ENCODE measurements around the gene SP140. TPM values are rescaled to one million over a fixed set of nuclear protein-coding genes. Genes with fewer than 3 reads are reported as not detected.

The SP140 gene
- total and polyA plus RNA-seq, 2 of the 13 experiments (the other 11 are each of a cell fraction or from before 2014, with no cell fraction given): 0.57 to 0.80 TPM

DNA sequence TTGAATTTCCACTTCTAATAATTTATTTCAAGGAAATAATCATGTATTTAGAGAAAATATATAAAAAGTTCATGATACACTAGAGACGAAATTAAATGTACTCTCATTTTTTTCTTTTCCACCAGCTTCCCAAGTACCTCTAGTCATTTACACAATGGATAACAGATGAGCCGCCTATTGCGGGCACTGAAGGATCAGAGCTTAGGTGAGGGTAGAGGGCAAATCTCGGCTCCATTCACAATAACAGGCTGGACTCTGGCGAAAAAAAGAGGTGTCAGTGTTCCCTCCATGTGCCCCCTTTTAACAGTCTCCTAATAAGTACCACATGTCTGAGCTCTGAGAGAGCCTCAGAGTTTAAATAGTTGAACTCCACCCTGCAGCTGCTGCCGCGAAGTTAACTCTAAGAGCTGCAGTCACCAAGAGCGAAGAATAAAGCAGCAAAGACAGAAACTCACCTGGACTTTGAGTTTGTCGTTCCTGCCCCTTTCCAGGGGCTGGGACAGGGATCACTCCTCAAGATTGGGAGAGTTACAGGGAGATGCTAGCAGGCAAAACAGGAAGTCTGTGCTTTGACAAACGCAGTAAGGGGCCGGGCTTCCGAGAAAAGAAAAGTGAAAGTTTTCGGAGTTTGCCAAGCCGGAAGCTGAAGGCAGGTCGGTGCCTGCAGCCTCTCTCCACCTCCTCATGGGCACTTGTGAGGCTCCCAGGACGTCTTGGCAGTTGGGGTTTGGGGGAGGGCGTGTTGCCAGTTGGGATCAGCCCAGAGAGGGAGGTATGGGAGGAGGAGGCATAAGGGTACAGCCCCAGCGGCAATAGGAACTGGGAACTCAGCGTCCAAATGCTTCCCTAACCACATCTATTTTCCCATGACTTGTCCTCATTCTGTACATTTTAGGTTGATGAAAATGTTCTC lies 5.9 kb upstream of the SP140 start, which contains the start of gene SP110 (continued):
- TF ChIP-seq SOX6 (IDR thresholded peaks at IDR 0.05) (no peak), SOX6 (CRISPR knock-in tag; IDR thresholded peaks at IDR 0.05) (0 out of 2 replicates have a peak, but pooled peaks have one; percentile 31), ZNF547 (CRISPR knock-in tag; IDR thresholded peaks at IDR 0.05) (no peak), GABPB1 (CRISPR knock-in tag; IDR thresholded peaks at IDR 0.05) (peak; percentile 81), KDM3A (CRISPR knock-in tag; IDR thresholded peaks at IDR 0.05; ENCODE audit: low read depth) (0 out of 2 replicates have a peak, but pooled peaks have one; percentile 5), ZNF550 (CRISPR knock-in tag; IDR thresholded peaks at IDR 0.05; ENCODE audit: borderline replicate concordance) (0 out of 2 replicates have a peak, but pooled peaks have one; percentile 15), MEIS1 (CRISPR knock-in tag; IDR thresholded peaks at IDR 0.05; ENCODE audit: borderline replicate concordance) (0 out of 2 replicates have a peak, but pooled peaks have one; percentile 41), ZSCAN9 (CRISPR knock-in tag; IDR thresholded peaks at IDR 0.05; ENCODE audit: borderline replicate concordance) (peak; percentile 22; the same call in 1 of the 2 replicates), KLF6 (CRISPR knock-in tag; IDR thresholded peaks at IDR 0.05) (peak; percentile 27; the same call in 1 of the 2 replicates), BCL6 (CRISPR knock-in tag; IDR thresholded peaks at IDR 0.05) (peak; percentile 21; the same call in 1 of the 2 replicates)
- TF ChIP-seq, protein P1, sequence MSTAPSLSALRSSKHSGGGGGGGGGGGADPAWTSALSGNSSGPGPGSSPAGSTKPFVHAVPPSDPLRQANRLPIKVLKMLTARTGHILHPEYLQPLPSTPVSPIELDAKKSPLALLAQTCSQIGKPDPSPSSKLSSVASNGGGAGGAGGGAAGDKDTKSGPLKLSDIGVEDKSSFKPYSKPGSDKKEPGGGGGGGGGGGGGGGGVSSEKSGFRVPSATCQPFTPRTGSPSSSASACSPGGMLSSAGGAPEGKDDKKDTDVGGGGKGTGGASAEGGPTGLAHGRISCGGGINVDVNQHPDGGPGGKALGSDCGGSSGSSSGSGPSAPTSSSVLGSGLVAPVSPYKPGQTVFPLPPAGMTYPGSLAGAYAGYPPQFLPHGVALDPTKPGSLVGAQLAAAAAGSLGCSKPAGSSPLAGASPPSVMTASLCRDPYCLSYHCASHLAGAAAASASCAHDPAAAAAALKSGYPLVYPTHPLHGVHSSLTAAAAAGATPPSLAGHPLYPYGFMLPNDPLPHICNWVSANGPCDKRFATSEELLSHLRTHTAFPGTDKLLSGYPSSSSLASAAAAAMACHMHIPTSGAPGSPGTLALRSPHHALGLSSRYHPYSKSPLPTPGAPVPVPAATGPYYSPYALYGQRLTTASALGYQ (CRISPR knock-in tag; IDR thresholded peaks at IDR 0.05): no peak
- TF ChIP-seq, protein P2, sequence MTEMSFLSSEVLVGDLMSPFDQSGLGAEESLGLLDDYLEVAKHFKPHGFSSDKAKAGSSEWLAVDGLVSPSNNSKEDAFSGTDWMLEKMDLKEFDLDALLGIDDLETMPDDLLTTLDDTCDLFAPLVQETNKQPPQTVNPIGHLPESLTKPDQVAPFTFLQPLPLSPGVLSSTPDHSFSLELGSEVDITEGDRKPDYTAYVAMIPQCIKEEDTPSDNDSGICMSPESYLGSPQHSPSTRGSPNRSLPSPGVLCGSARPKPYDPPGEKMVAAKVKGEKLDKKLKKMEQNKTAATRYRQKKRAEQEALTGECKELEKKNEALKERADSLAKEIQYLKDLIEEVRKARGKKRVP (CRISPR knock-in tag; IDR thresholded peaks at IDR 0.05): no peak
- TF ChIP-seq, protein P3, sequence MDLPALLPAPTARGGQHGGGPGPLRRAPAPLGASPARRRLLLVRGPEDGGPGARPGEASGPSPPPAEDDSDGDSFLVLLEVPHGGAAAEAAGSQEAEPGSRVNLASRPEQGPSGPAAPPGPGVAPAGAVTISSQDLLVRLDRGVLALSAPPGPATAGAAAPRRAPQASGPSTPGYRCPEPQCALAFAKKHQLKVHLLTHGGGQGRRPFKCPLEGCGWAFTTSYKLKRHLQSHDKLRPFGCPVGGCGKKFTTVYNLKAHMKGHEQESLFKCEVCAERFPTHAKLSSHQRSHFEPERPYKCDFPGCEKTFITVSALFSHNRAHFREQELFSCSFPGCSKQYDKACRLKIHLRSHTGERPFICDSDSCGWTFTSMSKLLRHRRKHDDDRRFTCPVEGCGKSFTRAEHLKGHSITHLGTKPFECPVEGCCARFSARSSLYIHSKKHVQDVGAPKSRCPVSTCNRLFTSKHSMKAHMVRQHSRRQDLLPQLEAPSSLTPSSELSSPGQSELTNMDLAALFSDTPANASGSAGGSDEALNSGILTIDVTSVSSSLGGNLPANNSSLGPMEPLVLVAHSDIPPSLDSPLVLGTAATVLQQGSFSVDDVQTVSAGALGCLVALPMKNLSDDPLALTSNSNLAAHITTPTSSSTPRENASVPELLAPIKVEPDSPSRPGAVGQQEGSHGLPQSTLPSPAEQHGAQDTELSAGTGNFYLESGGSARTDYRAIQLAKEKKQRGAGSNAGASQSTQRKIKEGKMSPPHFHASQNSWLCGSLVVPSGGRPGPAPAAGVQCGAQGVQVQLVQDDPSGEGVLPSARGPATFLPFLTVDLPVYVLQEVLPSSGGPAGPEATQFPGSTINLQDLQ (CRISPR knock-in tag; IDR thresholded peaks at IDR 0.05): 0 out of 2 replicates have a peak, but pooled peaks have one; percentile 35
